ENCODE results near the gene MTMR8.

- TF ChIP-seq CTCF (IDR thresholded peaks at IDR 0.05) (no peak), EZH2phosphoT487 (IDR thresholded peaks at IDR 0.05) (no peak)
Observed at GRCh38 chrX:64395568-64395929, 297 bp upstream of the MTMR8 start.

All from neural progenitor cell (in vitro differentiated cells).